Measurements from ENCODE around the gene ARVCF.

GRCh38 chr22:20008221-20008995, 8.2 kb downstream of the ARVCF start:
- TF ChIP-seq, protein P1, sequence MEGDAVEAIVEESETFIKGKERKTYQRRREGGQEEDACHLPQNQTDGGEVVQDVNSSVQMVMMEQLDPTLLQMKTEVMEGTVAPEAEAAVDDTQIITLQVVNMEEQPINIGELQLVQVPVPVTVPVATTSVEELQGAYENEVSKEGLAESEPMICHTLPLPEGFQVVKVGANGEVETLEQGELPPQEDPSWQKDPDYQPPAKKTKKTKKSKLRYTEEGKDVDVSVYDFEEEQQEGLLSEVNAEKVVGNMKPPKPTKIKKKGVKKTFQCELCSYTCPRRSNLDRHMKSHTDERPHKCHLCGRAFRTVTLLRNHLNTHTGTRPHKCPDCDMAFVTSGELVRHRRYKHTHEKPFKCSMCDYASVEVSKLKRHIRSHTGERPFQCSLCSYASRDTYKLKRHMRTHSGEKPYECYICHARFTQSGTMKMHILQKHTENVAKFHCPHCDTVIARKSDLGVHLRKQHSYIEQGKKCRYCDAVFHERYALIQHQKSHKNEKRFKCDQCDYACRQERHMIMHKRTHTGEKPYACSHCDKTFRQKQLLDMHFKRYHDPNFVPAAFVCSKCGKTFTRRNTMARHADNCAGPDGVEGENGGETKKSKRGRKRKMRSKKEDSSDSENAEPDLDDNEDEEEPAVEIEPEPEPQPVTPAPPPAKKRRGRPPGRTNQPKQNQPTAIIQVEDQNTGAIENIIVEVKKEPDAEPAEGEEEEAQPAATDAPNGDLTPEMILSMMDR (IDR thresholded peaks at IDR 0.05), result no peak
- TF ChIP-seq EP300 (IDR thresholded peaks at IDR 0.05), result no peak
- no peak for TF ChIP-seq POLR2A (IDR thresholded peaks at IDR 0.05)

Data from gastroesophageal sphincter (tissue), 3 donors.